ENCODE data around the gene ARMC5.
"Not testable (repeated sequence)": the region's sequence is repeated elsewhere in the genome, so short reads cannot be mapped to it uniquely, and the experiment has no call there.

Gene ARMC5

GRCh38 chr16:31435341-31436220 is 23.7 kb upstream of the ARMC5 start:
- no peak for DNase-seq

- DNase-seq: no peak
Observed at GRCh38 chr16:31436221-31437045, 22.9 kb upstream of the ARMC5 start.

GRCh38 chr16:31438414-31438813 is 20.9 kb upstream of the ARMC5 start:
- DNase-seq: no peak

- DNase-seq: not testable (repeated sequence)
Observed at GRCh38 chr16:31439023-31439422, 20.3 kb upstream of the ARMC5 start.

GRCh38 chr16:31439519-31439918 is 19.8 kb upstream of the ARMC5 start:
- DNase-seq: no peak

GRCh38 chr16:31440516-31441184 is 18.7 kb upstream of the ARMC5 start:
- DNase-seq: no peak

- no peak for DNase-seq
Observed at GRCh38 chr16:31441956-31442355, 17.3 kb upstream of the ARMC5 start.

- DNase-seq: not testable (repeated sequence)
Observed at GRCh38 chr16:31445931-31446330, 13.4 kb upstream of the ARMC5 start.

GRCh38 chr16:31451201-31451600 is 8.1 kb upstream of the ARMC5 start:
- no peak for DNase-seq

- DNase-seq: no peak
Observed at GRCh38 chr16:31451681-31452351, 7.5 kb upstream of the ARMC5 start.

GRCh38 chr16:31452631-31453106 is 6.6 kb upstream of the ARMC5 start:
- DNase-seq: no peak

GRCh38 chr16:31453255-31454204 is 5.8 kb upstream of the ARMC5 start:
- no peak for DNase-seq

- DNase-seq: no peak
Observed at GRCh38 chr16:31455601-31456314, 3.5 kb upstream of the ARMC5 start.

GRCh38 chr16:31456988-31457360 is 2.3 kb upstream of the ARMC5 start:
- no peak for DNase-seq

- DNase-seq: peak; percentile 60
Observed at GRCh38 chr16:31458073-31458843, 1.0 kb upstream of the ARMC5 start.

GRCh38 chr16:31459687-31460581 is 633 bp downstream of the ARMC5 start:
- DNase-seq: peak; percentile 100

- DNase-seq: no peak
Observed at GRCh38 chr16:31460582-31461002, 1.3 kb downstream of the ARMC5 start.

GRCh38 chr16:31461201-31461920 is 2.1 kb downstream of the ARMC5 start:
- no peak for DNase-seq

Data from T-helper 9 cell (primary cell).